ENCODE results near the gene ELOVL5.

ELOVL5 gene

GRCh38 chr6:53290537-53291510 is 57.9 kb downstream of the ELOVL5 start:
- DNase-seq (ENCODE audit: low read depth) = no peak
- no peak overlapping the region for H3K4me3 ChIP-seq (ENCODE audit: low read depth, low read length)

GRCh38 chr6:53287336-53288225 is 61.2 kb downstream of the ELOVL5 start:
- no peak for DNase-seq (ENCODE audit: low read depth)
- no peak overlapping the region for H3K4me3 ChIP-seq (ENCODE audit: low read depth, low read length)

GRCh38 chr6:53284901-53285300 is 63.8 kb downstream of the ELOVL5 start:
- H3K4me3 ChIP-seq (ENCODE audit: low read depth, low read length) = no peak overlapping the region
- no peak for DNase-seq (ENCODE audit: low read depth)

GRCh38 chr6:53282741-53283140 is 66.0 kb downstream of the ELOVL5 start:
- no peak overlapping the region for H3K4me3 ChIP-seq (ENCODE audit: low read depth, low read length)
- no peak for DNase-seq (ENCODE audit: low read depth)

- no peak overlapping the region for H3K4me3 ChIP-seq (ENCODE audit: low read depth, low read length)
- DNase-seq (ENCODE audit: low read depth) = no peak
Measured at GRCh38 chr6:53282234-53282633, 66.5 kb downstream of the ELOVL5 start.

- DNase-seq (ENCODE audit: low read depth) = no peak
- no peak overlapping the region for H3K4me3 ChIP-seq (ENCODE audit: low read depth, low read length)
Measured at GRCh38 chr6:53281518-53282215, 67.1 kb downstream of the ELOVL5 start.

- no peak overlapping the region for H3K4me3 ChIP-seq (ENCODE audit: low read depth, low read length)
- no peak for DNase-seq (ENCODE audit: low read depth)
Measured at GRCh38 chr6:53280207-53280606, 68.5 kb downstream of the ELOVL5 start.

- no peak overlapping the region for H3K4me3 ChIP-seq (ENCODE audit: low read depth, low read length)
- no peak for DNase-seq (ENCODE audit: low read depth)
Measured at GRCh38 chr6:53279293-53279692, 69.5 kb downstream of the ELOVL5 start.

GRCh38 chr6:53273370-53273769 is 75.4 kb downstream of the ELOVL5 start:
- H3K4me3 ChIP-seq (ENCODE audit: low read depth, low read length) = no peak overlapping the region
- DNase-seq (ENCODE audit: low read depth) = no peak

- H3K4me3 ChIP-seq (ENCODE audit: low read depth, low read length) = no peak overlapping the region
- DNase-seq (ENCODE audit: low read depth) = no peak
Measured at GRCh38 chr6:53269827-53270226, 78.9 kb downstream of the ELOVL5 start.

GRCh38 chr6:53268858-53269608 is 79.7 kb downstream of the ELOVL5 start:
- DNase-seq (ENCODE audit: low read depth) = no peak
- H3K4me3 ChIP-seq (ENCODE audit: low read depth, low read length) = no peak overlapping the region

GRCh38 chr6:53266553-53267090 is 82.1 kb downstream of the ELOVL5 start:
- no peak for DNase-seq (ENCODE audit: low read depth)
- no peak overlapping the region for H3K4me3 ChIP-seq (ENCODE audit: low read depth, low read length)

GRCh38 chr6:53264915-53265607 is 83.7 kb downstream of the ELOVL5 start:
- H3K4me3 ChIP-seq (ENCODE audit: low read depth, low read length) = no peak overlapping the region
- DNase-seq (ENCODE audit: low read depth) = no peak

GRCh38 chr6:53264337-53264736 is 84.4 kb downstream of the ELOVL5 start:
- H3K4me3 ChIP-seq (ENCODE audit: low read depth, low read length) = no peak overlapping the region
- no peak for DNase-seq (ENCODE audit: low read depth)

GRCh38 chr6:53263917-53264316 is 84.8 kb downstream of the ELOVL5 start:
- no peak overlapping the region for H3K4me3 ChIP-seq (ENCODE audit: low read depth, low read length)
- DNase-seq (ENCODE audit: low read depth) = peak; percentile 68

- no peak overlapping the region for H3K4me3 ChIP-seq (ENCODE audit: low read depth, low read length)
- DNase-seq (ENCODE audit: low read depth) = no peak
Measured at GRCh38 chr6:53259860-53260580, 88.7 kb downstream of the ELOVL5 start.

- DNase-seq (ENCODE audit: low read depth) = no peak
- H3K4me3 ChIP-seq (ENCODE audit: low read depth, low read length) = no peak overlapping the region
Measured at GRCh38 chr6:53258774-53259155, 90.0 kb downstream of the ELOVL5 start.
